SK-N-SH treated with all-trans-retinoic acid at 6 μM for 48 hours (cell line): Measurements from ENCODE around the gene OR5K3.

Source experiments
- ATAC-seq: fragments of 200-7000 bp; cut with Tn5 transposase; 3 replicates; pipeline ENCODE4 v1.9.1; 2020; ENCODE audit warnings: mild to moderate bottlenecking, moderate library complexity
- ARNTL ChIP-seq: fragments of 450-650 bp; formaldehyde crosslinking; IDR thresholded peaks from 2 replicates; pipeline ENCODE4 v1.5.0; 2020; ENCODE audit warnings: low read depth, mild to moderate bottlenecking, moderate library complexity, borderline replicate concordance
- BACH2 ChIP-seq: fragments of 250-450 bp; sonication (Bioruptor Pico); IDR thresholded peaks from 2 replicates; pipeline ENCODE4 v1.9.0; 2021; ENCODE audit warnings: mild to moderate bottlenecking, borderline replicate concordance
- ESRRG ChIP-seq: fragments of 250-450 bp; sonication (Bioruptor Pico); IDR thresholded peaks from 2 replicates; pipeline ENCODE4 v1.6.1; 2021; ENCODE audit warnings: mild to moderate bottlenecking
- GLIS3 ChIP-seq: fragments of 250-450 bp; sonication (Bioruptor Pico); IDR thresholded peaks from 2 replicates; pipeline ENCODE4 v1.5.0; 2020; ENCODE audit warnings: mild to moderate bottlenecking, moderate library complexity
- ISL1 ChIP-seq: fragments of 250-450 bp; sonication (Bioruptor Pico); IDR thresholded peaks from 2 replicates; pipeline ENCODE4 v2.1.2; 2022; ENCODE audit warnings: mild to moderate bottlenecking, moderate library complexity
- OSR1 ChIP-seq: fragments of 250-450 bp; sonication (Bioruptor Pico); IDR thresholded peaks from 2 replicates; pipeline ENCODE4 v1.8.0; 2022; ENCODE audit warnings: moderate library complexity, mild to moderate bottlenecking, inconsistent platforms
- PPARA ChIP-seq: fragments of 250-450 bp; sonication (Bioruptor Pico); IDR thresholded peaks from 2 replicates; pipeline ENCODE4 v1.5.0; 2020; ENCODE audit warnings: mild to moderate bottlenecking, borderline replicate concordance
- RARB ChIP-seq: fragments of 250-450 bp; sonication (Bioruptor Pico); IDR thresholded peaks from 2 replicates; pipeline ENCODE4 v1.8.0; 2021; ENCODE audit warnings: mild to moderate bottlenecking, moderate library complexity
- SNAI2 ChIP-seq: fragments of 250-450 bp; sonication (Bioruptor Pico); IDR thresholded peaks from 2 replicates; pipeline ENCODE4 v1.5.0; 2020; ENCODE audit warnings: mild to moderate bottlenecking, moderate library complexity
- TCF4 ChIP-seq: fragments of 250-450 bp; sonication (Bioruptor Pico); IDR thresholded peaks from 2 replicates; pipeline ENCODE4 v1.8.0; 2021; ENCODE audit warnings: mild to moderate bottlenecking, moderate library complexity, borderline replicate concordance
- TOX ChIP-seq: fragments of 250-450 bp; sonication (Bioruptor Pico); IDR thresholded peaks from 2 replicates; pipeline ENCODE4 v1.8.0; 2021; ENCODE audit warnings: mild to moderate bottlenecking, moderate library complexity, borderline replicate concordance
- ZC3H10 ChIP-seq: fragments of 250-450 bp; sonication (Bioruptor Pico); IDR thresholded peaks from 2 replicates; pipeline ENCODE4 v1.5.1; 2021; ENCODE audit warnings: mild to moderate bottlenecking, moderate library complexity
- ZFP3 ChIP-seq: fragments of 250-450 bp; sonication (Bioruptor Pico); IDR thresholded peaks from 2 replicates; pipeline ENCODE4 v1.5.0; 2020; ENCODE audit warnings: mild to moderate bottlenecking, moderate library complexity
- ZFP30 ChIP-seq: fragments of 450-650 bp; formaldehyde crosslinking; IDR thresholded peaks from 2 replicates; pipeline ENCODE4 v1.5.0; 2022; ENCODE audit warnings: mild to moderate bottlenecking, moderate library complexity
- ZNF565 ChIP-seq: fragments of 450-650 bp; formaldehyde crosslinking; conservative IDR thresholded peaks from 2 replicates; pipeline ENCODE4 v1.5.0; 2020; ENCODE audit warnings: low read depth, mild to moderate bottlenecking, moderate library complexity
- ZNF70 ChIP-seq: fragments of 450-650 bp; formaldehyde crosslinking; IDR thresholded peaks from 2 replicates; pipeline ENCODE4 v1.5.0; 2020; ENCODE audit warnings: mild to moderate bottlenecking, moderate library complexity
- ZNF8 ChIP-seq: fragments of 450-650 bp; formaldehyde crosslinking; IDR thresholded peaks from 2 replicates; pipeline ENCODE4 v1.5.0; 2020; ENCODE audit warnings: mild to moderate bottlenecking, moderate library complexity
- TF ChIP-seq, protein P1 (sequence below): fragments of 250-450 bp; sonication (Bioruptor Pico); IDR thresholded peaks from 2 replicates; pipeline ENCODE4 v1.5.1; 2020; ENCODE audit warnings: low read depth, mild to moderate bottlenecking, moderate library complexity
- TF ChIP-seq, protein P2 (sequence below): fragments of 250-450 bp; sonication (Bioruptor Pico); IDR thresholded peaks from 2 replicates; pipeline ENCODE4 v1.8.0; 2021; ENCODE audit warnings: low read depth, mild to moderate bottlenecking, moderate library complexity, borderline replicate concordance
- TF ChIP-seq, protein P3 (sequence below): fragments of 250-450 bp; sonication (Bioruptor Pico); IDR thresholded peaks from 2 replicates; pipeline ENCODE4 v1.8.0; 2020; ENCODE audit warnings: mild to moderate bottlenecking, moderate library complexity, borderline replicate concordance
- TF ChIP-seq, protein P4 (sequence below): fragments of 250-450 bp; sonication (Bioruptor Pico); IDR thresholded peaks from 2 replicates; pipeline ENCODE4 v1.5.1; 2021; ENCODE audit warnings: mild to moderate bottlenecking, moderate library complexity

Gene OR5K3

DNA sequence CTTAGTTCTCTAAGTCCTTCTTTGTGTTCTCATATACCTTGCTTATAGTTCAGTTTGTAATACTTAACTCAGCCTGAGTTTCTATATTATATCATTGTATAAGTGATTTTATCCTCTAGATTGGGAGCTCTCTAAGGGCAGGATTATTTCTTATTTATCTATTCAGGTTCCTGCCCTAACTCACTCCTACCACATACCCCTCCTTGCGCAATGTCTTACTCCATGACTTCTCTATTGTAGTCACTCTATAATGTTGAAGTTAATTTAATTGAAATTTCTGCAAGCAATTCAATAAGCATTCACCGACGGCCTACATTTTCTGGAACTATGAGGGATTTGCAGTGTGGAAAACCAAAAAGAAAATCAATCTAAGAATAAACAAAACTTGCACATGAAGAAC lies 40.4 kb upstream of the OR5K3 start:
- TF ChIP-seq ESRRG (CRISPR knock-in tag) (no peak), TCF4 (no peak), ZFP30 (CRISPR knock-in tag) (no peak), OSR1 (CRISPR knock-in tag) (no peak), ZFP3 (CRISPR knock-in tag) (no peak), SNAI2 (CRISPR knock-in tag) (no peak), ZNF8 (CRISPR knock-in tag) (no peak), ZC3H10 (no peak)
- TF ChIP-seq, protein P1, sequence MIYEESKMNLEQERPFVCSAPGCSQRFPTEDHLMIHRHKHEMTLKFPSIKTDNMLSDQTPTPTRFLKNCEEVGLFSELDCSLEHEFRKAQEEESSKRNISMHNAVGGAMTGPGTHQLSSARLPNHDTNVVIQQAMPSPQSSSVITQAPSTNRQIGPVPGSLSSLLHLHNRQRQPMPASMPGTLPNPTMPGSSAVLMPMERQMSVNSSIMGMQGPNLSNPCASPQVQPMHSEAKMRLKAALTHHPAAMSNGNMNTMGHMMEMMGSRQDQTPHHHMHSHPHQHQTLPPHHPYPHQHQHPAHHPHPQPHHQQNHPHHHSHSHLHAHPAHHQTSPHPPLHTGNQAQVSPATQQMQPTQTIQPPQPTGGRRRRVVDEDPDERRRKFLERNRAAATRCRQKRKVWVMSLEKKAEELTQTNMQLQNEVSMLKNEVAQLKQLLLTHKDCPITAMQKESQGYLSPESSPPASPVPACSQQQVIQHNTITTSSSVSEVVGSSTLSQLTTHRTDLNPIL (CRISPR knock-in tag), result no peak
- TF ChIP-seq, all 23 proteins: peak for 0

DNA sequence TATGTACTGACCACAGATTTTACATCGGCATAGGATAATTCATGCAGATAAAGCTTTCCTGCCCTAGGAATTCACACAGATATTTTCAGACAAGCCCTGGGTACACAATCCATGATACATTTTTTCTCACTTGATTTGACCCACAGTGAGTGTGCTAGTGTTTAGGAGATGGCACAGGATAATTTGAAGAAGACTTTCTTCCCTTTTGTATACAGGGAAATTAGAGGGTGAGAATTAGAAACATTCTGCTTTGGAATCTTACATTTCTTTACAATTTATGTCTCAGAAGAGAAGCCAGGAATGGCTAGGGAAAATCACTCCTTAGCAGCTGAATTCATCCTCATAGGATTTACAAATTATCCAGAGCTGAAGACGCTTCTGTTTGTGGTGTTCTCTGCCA lies 36.9 kb upstream of the OR5K3 start, which contains the start of gene OR5K4:
Gene OR5K4, plus strand, starts transcription at position 301 of the 400 bp plus-strand sequence. Its CDS starts 0 bp downstream, at position 301.
- no peak for ATAC-seq
- no peak for TF ChIP-seq OSR1 (CRISPR knock-in tag)
- TF ChIP-seq ZNF8 (CRISPR knock-in tag), result no peak
- TF ChIP-seq, protein P1 (CRISPR knock-in tag), result no peak
- TF ChIP-seq, protein P2, sequence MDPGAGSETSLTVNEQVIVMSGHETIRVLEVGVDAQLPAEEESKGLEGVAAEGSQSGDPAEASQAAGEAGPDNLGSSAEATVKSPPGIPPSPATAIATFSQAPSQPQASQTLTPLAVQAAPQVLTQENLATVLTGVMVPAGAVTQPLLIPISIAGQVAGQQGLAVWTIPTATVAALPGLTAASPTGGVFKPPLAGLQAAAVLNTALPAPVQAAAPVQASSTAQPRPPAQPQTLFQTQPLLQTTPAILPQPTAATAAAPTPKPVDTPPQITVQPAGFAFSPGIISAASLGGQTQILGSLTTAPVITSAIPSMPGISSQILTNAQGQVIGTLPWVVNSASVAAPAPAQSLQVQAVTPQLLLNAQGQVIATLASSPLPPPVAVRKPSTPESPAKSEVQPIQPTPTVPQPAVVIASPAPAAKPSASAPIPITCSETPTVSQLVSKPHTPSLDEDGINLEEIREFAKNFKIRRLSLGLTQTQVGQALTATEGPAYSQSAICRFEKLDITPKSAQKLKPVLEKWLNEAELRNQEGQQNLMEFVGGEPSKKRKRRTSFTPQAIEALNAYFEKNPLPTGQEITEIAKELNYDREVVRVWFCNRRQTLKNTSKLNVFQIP (CRISPR knock-in tag), result no peak
- no peak for TF ChIP-seq GLIS3 (CRISPR knock-in tag)
- TF ChIP-seq TCF4, result no peak
- TF ChIP-seq, protein P3, sequence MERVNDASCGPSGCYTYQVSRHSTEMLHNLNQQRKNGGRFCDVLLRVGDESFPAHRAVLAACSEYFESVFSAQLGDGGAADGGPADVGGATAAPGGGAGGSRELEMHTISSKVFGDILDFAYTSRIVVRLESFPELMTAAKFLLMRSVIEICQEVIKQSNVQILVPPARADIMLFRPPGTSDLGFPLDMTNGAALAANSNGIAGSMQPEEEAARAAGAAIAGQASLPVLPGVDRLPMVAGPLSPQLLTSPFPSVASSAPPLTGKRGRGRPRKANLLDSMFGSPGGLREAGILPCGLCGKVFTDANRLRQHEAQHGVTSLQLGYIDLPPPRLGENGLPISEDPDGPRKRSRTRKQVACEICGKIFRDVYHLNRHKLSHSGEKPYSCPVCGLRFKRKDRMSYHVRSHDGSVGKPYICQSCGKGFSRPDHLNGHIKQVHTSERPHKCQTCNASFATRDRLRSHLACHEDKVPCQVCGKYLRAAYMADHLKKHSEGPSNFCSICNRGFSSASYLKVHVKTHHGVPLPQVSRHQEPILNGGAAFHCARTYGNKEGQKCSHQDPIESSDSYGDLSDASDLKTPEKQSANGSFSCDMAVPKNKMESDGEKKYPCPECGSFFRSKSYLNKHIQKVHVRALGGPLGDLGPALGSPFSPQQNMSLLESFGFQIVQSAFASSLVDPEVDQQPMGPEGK (CRISPR knock-in tag), result no peak
- TF ChIP-seq ZNF70 (CRISPR knock-in tag), result no peak

More for the DNA sequence above, 40.4 kb upstream of the OR5K3 start:
- ATAC-seq, result no peak

DNA sequence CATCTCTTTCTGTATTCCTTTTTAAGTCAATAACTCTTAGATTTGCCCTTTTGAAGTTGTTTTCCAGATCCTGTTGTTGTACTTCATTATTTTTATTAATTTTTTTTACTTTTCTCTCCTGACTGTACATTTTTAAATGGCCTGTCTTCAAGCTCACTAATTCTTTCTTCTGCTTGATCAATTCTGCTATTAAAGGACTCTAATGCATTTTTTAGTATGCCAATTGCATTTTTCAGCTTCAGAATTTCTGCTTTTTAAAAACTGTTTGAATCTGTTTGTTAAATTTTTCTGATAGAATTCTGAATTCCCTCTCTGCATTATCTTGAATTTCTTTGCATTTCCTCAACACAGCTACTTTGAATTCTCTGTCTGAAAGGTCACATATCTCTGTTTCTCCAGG lies 31.2 kb upstream of the OR5K3 start:
- TF ChIP-seq ZFP3 (CRISPR knock-in tag) (no peak), ESRRG (CRISPR knock-in tag) (no peak), SNAI2 (CRISPR knock-in tag) (no peak), ARNTL (no peak)

DNA sequence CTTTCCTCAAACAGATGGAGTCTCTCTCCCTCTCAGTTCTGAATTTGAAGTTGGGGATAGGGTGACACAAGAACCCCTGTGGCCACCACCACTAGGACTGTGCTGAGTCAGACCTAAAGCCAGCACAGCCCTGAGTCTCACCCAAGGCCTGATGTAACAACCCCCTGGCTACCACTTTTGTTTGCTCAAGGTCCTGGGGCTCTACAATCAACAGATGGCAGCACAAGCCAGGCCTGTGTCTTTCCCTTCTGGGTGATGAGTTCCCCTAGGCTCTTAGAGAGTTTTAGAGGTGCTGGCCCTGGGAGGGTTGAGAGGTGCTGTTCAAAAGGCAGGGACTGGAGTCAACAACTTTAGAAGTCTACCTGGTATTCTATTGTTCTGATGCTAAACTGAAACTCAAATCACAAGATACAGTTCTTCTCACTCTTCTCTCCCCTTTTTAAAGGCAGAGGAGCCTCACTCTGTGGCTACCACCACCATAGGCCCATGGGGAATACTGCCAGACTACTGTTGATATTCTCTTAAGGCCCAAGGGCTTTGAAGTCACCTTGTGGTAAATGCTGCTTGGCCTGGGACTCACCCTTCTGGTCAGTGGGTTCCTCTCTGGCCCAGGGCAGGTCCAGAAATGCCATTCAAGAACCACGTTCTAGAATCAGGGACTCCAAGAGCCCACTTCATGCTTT lies 30.3 kb upstream of the OR5K3 start:
- TF ChIP-seq, protein P2 (CRISPR knock-in tag), result no peak
- TF ChIP-seq TOX (CRISPR knock-in tag), result no peak
- TF ChIP-seq SNAI2 (CRISPR knock-in tag), result no peak
- TF ChIP-seq, protein P3 (CRISPR knock-in tag), result no peak
- TF ChIP-seq, protein P1 (CRISPR knock-in tag), result no peak
- TF ChIP-seq TCF4, result no peak
- no peak for TF ChIP-seq ZNF565
- TF ChIP-seq ZFP30 (CRISPR knock-in tag), result no peak
- no peak for TF ChIP-seq ZNF70 (CRISPR knock-in tag)
- no peak for TF ChIP-seq PPARA (CRISPR knock-in tag)
- TF ChIP-seq RARB (CRISPR knock-in tag), result no peak
- TF ChIP-seq ZNF8 (CRISPR knock-in tag), result no peak
- TF ChIP-seq, protein P4, sequence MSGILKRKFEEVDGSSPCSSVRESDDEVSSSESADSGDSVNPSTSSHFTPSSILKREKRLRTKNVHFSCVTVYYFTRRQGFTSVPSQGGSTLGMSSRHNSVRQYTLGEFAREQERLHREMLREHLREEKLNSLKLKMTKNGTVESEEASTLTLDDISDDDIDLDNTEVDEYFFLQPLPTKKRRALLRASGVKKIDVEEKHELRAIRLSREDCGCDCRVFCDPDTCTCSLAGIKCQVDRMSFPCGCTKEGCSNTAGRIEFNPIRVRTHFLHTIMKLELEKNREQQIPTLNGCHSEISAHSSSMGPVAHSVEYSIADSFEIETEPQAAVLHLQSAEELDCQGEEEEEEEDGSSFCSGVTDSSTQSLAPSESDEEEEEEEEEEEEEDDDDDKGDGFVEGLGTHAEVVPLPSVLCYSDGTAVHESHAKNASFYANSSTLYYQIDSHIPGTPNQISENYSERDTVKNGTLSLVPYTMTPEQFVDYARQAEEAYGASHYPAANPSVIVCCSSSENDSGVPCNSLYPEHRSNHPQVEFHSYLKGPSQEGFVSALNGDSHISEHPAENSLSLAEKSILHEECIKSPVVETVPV (CRISPR knock-in tag), result no peak
- no peak for TF ChIP-seq BACH2
- TF ChIP-seq GLIS3 (CRISPR knock-in tag), result no peak
- no peak for TF ChIP-seq ISL1
- no peak for TF ChIP-seq ARNTL
- TF ChIP-seq ZFP3 (CRISPR knock-in tag), result no peak
- ATAC-seq, result no peak

More for the DNA sequence above, 31.2 kb upstream of the OR5K3 start:
- no peak for ATAC-seq
